ENCODE measurements around the gene THSD4.

THSD4 gene

DNA sequence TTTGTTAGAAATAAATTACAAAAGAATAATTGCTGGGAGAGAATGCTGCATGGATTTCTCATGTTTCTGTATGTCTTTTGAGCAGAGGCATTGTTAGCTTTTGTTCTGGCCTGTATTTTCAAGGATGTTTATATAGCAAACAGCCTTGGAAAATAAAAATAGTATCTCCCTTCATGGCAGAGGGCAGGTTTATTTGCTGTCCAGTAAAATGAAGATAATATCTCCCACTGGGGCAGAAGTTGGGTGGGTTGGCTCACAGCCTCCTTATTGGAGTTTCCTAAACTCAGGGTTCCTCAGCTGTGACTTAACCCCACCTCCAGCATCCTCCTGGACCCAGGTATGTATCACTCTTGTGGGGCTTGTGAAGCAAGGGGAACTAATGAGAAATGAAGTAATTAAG, 43.7 kb upstream of the THSD4 start:
- Histone ChIP-seq H3K27me3 (ENCODE audit: insufficient read depth, poor library complexity, severe bottlenecking) (peaks cover 4% of the 10 kb centered on the region), H3K4me3 (replicated peaks; ENCODE audit: insufficient read depth, low read length) (no peak overlapping the region), H3K27ac (replicated peaks) (no peak overlapping the region)
- TF ChIP-seq, protein P1, sequence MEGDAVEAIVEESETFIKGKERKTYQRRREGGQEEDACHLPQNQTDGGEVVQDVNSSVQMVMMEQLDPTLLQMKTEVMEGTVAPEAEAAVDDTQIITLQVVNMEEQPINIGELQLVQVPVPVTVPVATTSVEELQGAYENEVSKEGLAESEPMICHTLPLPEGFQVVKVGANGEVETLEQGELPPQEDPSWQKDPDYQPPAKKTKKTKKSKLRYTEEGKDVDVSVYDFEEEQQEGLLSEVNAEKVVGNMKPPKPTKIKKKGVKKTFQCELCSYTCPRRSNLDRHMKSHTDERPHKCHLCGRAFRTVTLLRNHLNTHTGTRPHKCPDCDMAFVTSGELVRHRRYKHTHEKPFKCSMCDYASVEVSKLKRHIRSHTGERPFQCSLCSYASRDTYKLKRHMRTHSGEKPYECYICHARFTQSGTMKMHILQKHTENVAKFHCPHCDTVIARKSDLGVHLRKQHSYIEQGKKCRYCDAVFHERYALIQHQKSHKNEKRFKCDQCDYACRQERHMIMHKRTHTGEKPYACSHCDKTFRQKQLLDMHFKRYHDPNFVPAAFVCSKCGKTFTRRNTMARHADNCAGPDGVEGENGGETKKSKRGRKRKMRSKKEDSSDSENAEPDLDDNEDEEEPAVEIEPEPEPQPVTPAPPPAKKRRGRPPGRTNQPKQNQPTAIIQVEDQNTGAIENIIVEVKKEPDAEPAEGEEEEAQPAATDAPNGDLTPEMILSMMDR (IDR thresholded peaks at IDR 0.05; ENCODE audit: insufficient read depth, low read length) = no peak
- no peak for TF ChIP-seq GABPA (IDR thresholded peaks at IDR 0.05; ENCODE audit: low read depth)
- no peak for TF ChIP-seq SPI1 (IDR thresholded peaks at IDR 0.05; ENCODE audit: borderline replicate concordance, low read depth)
- TF ChIP-seq, protein P2, sequence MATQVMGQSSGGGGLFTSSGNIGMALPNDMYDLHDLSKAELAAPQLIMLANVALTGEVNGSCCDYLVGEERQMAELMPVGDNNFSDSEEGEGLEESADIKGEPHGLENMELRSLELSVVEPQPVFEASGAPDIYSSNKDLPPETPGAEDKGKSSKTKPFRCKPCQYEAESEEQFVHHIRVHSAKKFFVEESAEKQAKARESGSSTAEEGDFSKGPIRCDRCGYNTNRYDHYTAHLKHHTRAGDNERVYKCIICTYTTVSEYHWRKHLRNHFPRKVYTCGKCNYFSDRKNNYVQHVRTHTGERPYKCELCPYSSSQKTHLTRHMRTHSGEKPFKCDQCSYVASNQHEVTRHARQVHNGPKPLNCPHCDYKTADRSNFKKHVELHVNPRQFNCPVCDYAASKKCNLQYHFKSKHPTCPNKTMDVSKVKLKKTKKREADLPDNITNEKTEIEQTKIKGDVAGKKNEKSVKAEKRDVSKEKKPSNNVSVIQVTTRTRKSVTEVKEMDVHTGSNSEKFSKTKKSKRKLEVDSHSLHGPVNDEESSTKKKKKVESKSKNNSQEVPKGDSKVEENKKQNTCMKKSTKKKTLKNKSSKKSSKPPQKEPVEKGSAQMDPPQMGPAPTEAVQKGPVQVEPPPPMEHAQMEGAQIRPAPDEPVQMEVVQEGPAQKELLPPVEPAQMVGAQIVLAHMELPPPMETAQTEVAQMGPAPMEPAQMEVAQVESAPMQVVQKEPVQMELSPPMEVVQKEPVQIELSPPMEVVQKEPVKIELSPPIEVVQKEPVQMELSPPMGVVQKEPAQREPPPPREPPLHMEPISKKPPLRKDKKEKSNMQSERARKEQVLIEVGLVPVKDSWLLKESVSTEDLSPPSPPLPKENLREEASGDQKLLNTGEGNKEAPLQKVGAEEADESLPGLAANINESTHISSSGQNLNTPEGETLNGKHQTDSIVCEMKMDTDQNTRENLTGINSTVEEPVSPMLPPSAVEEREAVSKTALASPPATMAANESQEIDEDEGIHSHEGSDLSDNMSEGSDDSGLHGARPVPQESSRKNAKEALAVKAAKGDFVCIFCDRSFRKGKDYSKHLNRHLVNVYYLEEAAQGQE (IDR thresholded peaks at IDR 0.05; ENCODE audit: insufficient replicate concordance, low read depth) = no peak
- no peak for TF ChIP-seq POLR2AphosphoS5 (IDR thresholded peaks at IDR 0.05; ENCODE audit: low read depth)
- DNase-seq (ENCODE audit: low read depth in 1 of 2, low spot score in 1 of 2) = no peak

DNA sequence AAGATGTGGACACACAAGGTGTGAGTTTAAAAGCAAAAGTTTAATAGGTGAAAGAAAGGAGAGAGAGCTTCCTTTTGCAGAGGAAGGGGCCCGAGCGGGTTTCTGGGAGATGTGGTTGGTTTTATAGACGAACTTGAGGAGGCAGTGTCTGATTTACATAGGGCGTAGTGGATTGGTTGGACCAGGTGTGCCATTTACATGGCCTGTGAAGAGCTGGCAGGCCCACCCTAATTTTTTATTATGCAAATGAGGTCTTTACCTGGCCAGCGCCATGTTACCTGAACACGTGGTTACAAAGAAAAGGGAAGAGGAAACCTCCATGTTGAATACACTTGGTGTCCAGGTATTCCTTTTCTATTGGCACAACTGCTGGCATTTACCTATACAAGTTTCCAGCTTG, 42.8 kb upstream of the THSD4 start:
- Histone ChIP-seq H3K27me3 (ENCODE audit: insufficient read depth, poor library complexity, severe bottlenecking) (peaks cover 4% of the 10 kb centered on the region), H3K4me3 (replicated peaks; ENCODE audit: insufficient read depth, low read length) (no peak overlapping the region), H3K27ac (replicated peaks) (no peak overlapping the region)
- no peak for DNase-seq (ENCODE audit: low read depth in 1 of 2, low spot score in 1 of 2)
- TF ChIP-seq POLR2AphosphoS5 (IDR thresholded peaks at IDR 0.05; ENCODE audit: low read depth) (no peak), GABPA (IDR thresholded peaks at IDR 0.05; ENCODE audit: low read depth) (no peak)
- TF ChIP-seq, protein P1 (IDR thresholded peaks at IDR 0.05; ENCODE audit: insufficient read depth, low read length) = no peak
- TF ChIP-seq, protein P2 (IDR thresholded peaks at IDR 0.05; ENCODE audit: insufficient replicate concordance, low read depth) = no peak

DNA sequence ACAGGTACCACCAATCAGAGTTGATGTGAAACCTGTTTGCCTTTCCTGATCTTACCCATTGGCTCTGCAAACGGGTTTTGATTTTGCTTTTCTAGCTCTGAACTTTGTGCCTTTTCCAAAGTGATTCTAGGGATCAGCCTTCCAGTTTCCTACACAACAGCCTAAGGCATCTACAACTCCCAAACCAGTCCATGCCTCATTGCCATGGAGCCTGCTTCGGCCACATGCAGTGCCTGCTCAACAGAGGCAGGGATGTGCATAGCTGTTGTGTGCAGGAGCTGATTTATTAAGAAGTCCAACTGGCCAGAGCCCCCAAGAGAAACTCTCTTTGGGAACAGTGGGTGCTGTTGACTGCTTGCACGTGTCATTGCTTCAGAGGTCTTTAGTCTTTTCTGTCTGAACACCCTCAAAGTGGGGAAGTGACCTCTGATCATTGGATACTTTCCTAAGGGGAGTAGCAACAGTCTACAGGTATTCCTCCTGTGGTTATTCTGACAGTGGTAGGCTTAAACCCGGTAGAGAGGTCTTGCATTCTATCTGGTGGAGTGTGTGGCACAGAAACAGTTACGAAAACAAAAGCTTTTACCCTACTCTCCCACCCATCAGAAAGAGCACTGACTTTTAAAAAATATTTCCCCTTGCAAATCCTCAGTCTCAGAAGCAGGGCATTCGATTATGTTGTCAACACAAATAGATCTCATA, 36.6 kb upstream of the THSD4 start:
- H3K27ac ChIP-seq (replicated peaks) = no peak overlapping the region
- H3K4me3 ChIP-seq (replicated peaks; ENCODE audit: insufficient read depth, low read length) = no peak overlapping the region
- TF ChIP-seq SPI1 (IDR thresholded peaks at IDR 0.05; ENCODE audit: borderline replicate concordance, low read depth) (no peak), GABPA (IDR thresholded peaks at IDR 0.05; ENCODE audit: low read depth) (no peak), POLR2AphosphoS5 (IDR thresholded peaks at IDR 0.05; ENCODE audit: low read depth) (no peak)
- TF ChIP-seq, protein P2 (IDR thresholded peaks at IDR 0.05; ENCODE audit: insufficient replicate concordance, low read depth) = no peak
- TF ChIP-seq, protein P1 (IDR thresholded peaks at IDR 0.05; ENCODE audit: insufficient read depth, low read length) = no peak
- H3K27me3 ChIP-seq (ENCODE audit: insufficient read depth, poor library complexity, severe bottlenecking) = peaks cover 6% of the 10 kb centered on the region
- DNase-seq (ENCODE audit: low read depth in 1 of 2, low spot score in 1 of 2) = no peak

Data from HL-60 (cell line).